SK-N-SH (cell line): ENCODE results near the gene NUDT14. TPM values are rescaled to one million over a fixed set of nuclear protein-coding genes. Genes with fewer than 3 reads are reported as not detected.

Experiments used
- CTCF ChIA-PET: fragments of 300-600, 350-600 bp; formaldehyde crosslinking; extraction: SDS; loops from one replicate; lab custom pipeline; 2021; lab: Yijun Ruan, JAX
- POLR2A ChIA-PET: fragments of 350-600 bp; sonication (Branson Sonifier 250); formaldehyde crosslinking; extraction: SDS; loops from one replicate; lab custom pipeline; 2020; ENCODE audit warnings: antibody characterized with exemption, inconsistent platforms; lab: Yijun Ruan, JAX
- DNase-seq: peaks from one replicate; pipeline ENCODE4 v3.0.0; 2012
- H2AFZ ChIP-seq: fragments of 200-600 bp; sonication (generic); 2 replicates; pipeline ENCODE4 v1.8.1; 2016; ENCODE audit warnings: antibody characterized with exemption, mild to moderate bottlenecking, low read depth
- H3F3A ChIP-seq: fragments of 200-600 bp; sonication (generic); replicated peaks from 2 replicates; pipeline ENCODE3; 2016; ENCODE audit warnings: antibody characterized with exemption, mild to moderate bottlenecking; ENCODE audit not compliant: insufficient read depth
- H3K27ac ChIP-seq, 2 experiments: fragments of 200-500 bp in 1 of 2; fragments of 200-600 bp in 1 of 2; sonication (Bioruptor generic) in 1 of 2; sonication (generic), shearing (Covaris generic) in 1 of 2; 2 replicates each; pipeline versions ENCODE4 v1.5.1 to v1.6.1; 2014 to 2016; ENCODE audit warnings: low read depth in 2 of 2, inconsistent platforms in 1 of 2, low read length in 1 of 2, mild to moderate bottlenecking in 1 of 2, mixed read lengths in 1 of 2
- H3K27me3 ChIP-seq: fragments of 200-600 bp; sonication (generic), shearing (Covaris generic); 2 replicates; pipeline ENCODE4 v1.6.1; 2016; ENCODE audit warnings: mixed run types; ENCODE audit not compliant: insufficient read depth
- H3K36me3 ChIP-seq, 2 experiments: fragments of 200-500 bp in 1 of 2; fragments of 200-600 bp in 1 of 2; sonication (Bioruptor generic) in 1 of 2; sonication (generic) in 1 of 2; replicated peaks in 1 of 2; 2 replicates each; pipeline versions ENCODE3 to v1.5.1; 2014 to 2016; ENCODE audit warnings: low read length in 1 of 2, mild to moderate bottlenecking in 1 of 2; ENCODE audit not compliant: insufficient read depth in 2 of 2, control insufficient read depth in 1 of 2
- H3K4me1 ChIP-seq, 2 experiments: fragments of 200-500 bp in 1 of 2; fragments of 200-600 bp in 1 of 2; sonication (Bioruptor generic) in 1 of 2; sonication (generic), shearing (Covaris generic) in 1 of 2; 2 replicates each; pipeline versions ENCODE4 v1.5.1 to v1.6.1; 2014 to 2016; ENCODE audit warnings: low read depth in 1 of 2, low read length in 1 of 2, mixed run types in 1 of 2; ENCODE audit not compliant: insufficient read depth in 2 of 2, control insufficient read depth in 1 of 2
- H3K4me2 ChIP-seq: fragments of 200-600 bp; sonication (generic), shearing (Covaris generic); 2 replicates; pipeline ENCODE4 v1.6.1; 2017; ENCODE audit warnings: mixed run types
- H3K4me3 ChIP-seq, 2 experiments: fragments of 200-500 bp in 1 of 2; fragments of 200-600 bp in 1 of 2; sonication (Bioruptor generic) in 1 of 2; sonication (generic), shearing (Covaris generic) in 1 of 2; 2 replicates each; pipeline versions ENCODE4 v1.5.1 to v1.8.1; 2014 to 2016; ENCODE audit warnings: low read depth in 2 of 2, inconsistent platforms in 1 of 2, low read length in 1 of 2, mild to moderate bottlenecking in 1 of 2, mixed read lengths in 1 of 2, moderate library complexity in 1 of 2
- H3K79me2 ChIP-seq: fragments of 200-600 bp; sonication (generic); 2 replicates; pipeline ENCODE4 v1.8.1; 2017; ENCODE audit warnings: mild to moderate bottlenecking; ENCODE audit not compliant: insufficient read depth
- H3K9ac ChIP-seq: fragments of 200-600 bp; sonication (generic); 2 replicates; pipeline ENCODE4 v1.6.1; 2017; ENCODE audit warnings: mixed run types
- H3K9me2 ChIP-seq: fragments of 200-600 bp; sonication (generic); 2 replicates; pipeline ENCODE4 v1.6.1; 2017; ENCODE audit warnings: mixed run types
- H3K9me3 ChIP-seq: fragments of 200-600 bp; sonication (generic); 2 replicates; pipeline ENCODE4 v1.6.1; 2017; ENCODE audit warnings: mixed run types, mild to moderate bottlenecking, moderate library complexity
- H4K20me1 ChIP-seq: fragments of 200-600 bp; sonication (generic); 2 replicates; pipeline ENCODE4 v1.6.1; 2017; ENCODE audit warnings: mild to moderate bottlenecking, mixed run types; ENCODE audit not compliant: insufficient read depth
- CHD2 ChIP-seq: fragments of 150-350 bp; IDR thresholded peaks from 2 replicates; pipeline ENCODE4 v1.6.1; 2018; ENCODE audit warnings: low read length; ENCODE audit not compliant: partially characterized antibody
- EP300 ChIP-seq, 2 experiments: IDR thresholded peaks; 2 replicates each; pipeline versions ENCODE4 v1.4.0 to v1.6.1; 2012; ENCODE audit warnings: borderline replicate concordance in 1 of 2, low read depth in 1 of 2, low read length in 1 of 2
- EZH2phosphoT487 ChIP-seq: fragments of 200-600 bp; sonication (generic); IDR thresholded peaks from 2 replicates; pipeline ENCODE4 v1.6.1; 2017; ENCODE audit warnings: low read depth, mixed run types, mild to moderate bottlenecking, antibody characterized with exemption, moderate library complexity, borderline replicate concordance
- FOSL2 ChIP-seq: IDR thresholded peaks from 2 replicates; pipeline ENCODE4 v1.4.0; 2012; ENCODE audit warnings: low read depth, mild to moderate bottlenecking, moderate library complexity, borderline replicate concordance
- FOXJ3 ChIP-seq: sonication (generic); formaldehyde crosslinking; IDR thresholded peaks from 2 replicates; pipeline ENCODE4 v1.5.1; 2020; ENCODE audit warnings: mild to moderate bottlenecking, missing genetic modification reagents
- GATA2 ChIP-seq: sonication (generic); formaldehyde crosslinking; IDR thresholded peaks from 2 replicates; pipeline ENCODE4 v1.5.0; 2020; ENCODE audit warnings: mild to moderate bottlenecking, missing genetic modification reagents
- MEF2A ChIP-seq: IDR thresholded peaks from 2 replicates; pipeline ENCODE4 v1.4.0; 2012; ENCODE audit warnings: low read depth, borderline replicate concordance
- NRF1 ChIP-seq: IDR thresholded peaks from 2 replicates; pipeline ENCODE4 v1.6.1; 2012; ENCODE audit warnings: low read depth, mild to moderate bottlenecking, low read length
- RAD21 ChIP-seq: IDR thresholded peaks from 2 replicates; pipeline ENCODE4 v1.6.1; 2012; ENCODE audit warnings: mild to moderate bottlenecking, low read length
- RFX5 ChIP-seq: IDR thresholded peaks from 2 replicates; pipeline ENCODE4 v1.6.1; 2012; ENCODE audit warnings: mild to moderate bottlenecking, improper control_type of control experiment, low read length
- RXRA ChIP-seq: IDR thresholded peaks from 2 replicates; pipeline ENCODE4 v1.4.0; 2012; ENCODE audit warnings: low read depth, mild to moderate bottlenecking, borderline replicate concordance
- SMC3 ChIP-seq: IDR thresholded peaks from 2 replicates; pipeline ENCODE4 v1.6.1; 2012; ENCODE audit warnings: low read depth, low read length, improper control_type of control experiment
- TAF1 ChIP-seq: IDR thresholded peaks from 2 replicates; pipeline ENCODE4 v1.6.1; 2012; ENCODE audit warnings: low read depth, mild to moderate bottlenecking, low read length, moderate library complexity, borderline replicate concordance
- TCF12 ChIP-seq: IDR thresholded peaks from 2 replicates; pipeline ENCODE4 v1.4.0; 2012
- TEAD4 ChIP-seq: IDR thresholded peaks from 2 replicates; pipeline ENCODE4 v1.4.0; 2012; ENCODE audit warnings: mild to moderate bottlenecking, borderline replicate concordance; ENCODE audit not compliant: insufficient read depth
- WGBS: methylation state at CpG from one replicate; pipeline ENCODE4 v1.1.6; 2017; ENCODE audit warnings: low lambda C conversion rate; 5-methylcytosine and 5-hydroxymethylcytosine counted together
- polyA plus RNA-seq, 3 experiments: library from polyadenylated mRNA; depleted of rRNA; stranded (reverse); fragments of >200 nt; gene quantifications; 2 replicates each; pipeline ENCODE4 v1.2.3, GENCODE V29; 2012
- TF ChIP-seq, protein P1 (sequence below): IDR thresholded peaks from 2 replicates; pipeline ENCODE4 v1.6.1; 2012; ENCODE audit warnings: mild to moderate bottlenecking, low read depth, low read length, moderate library complexity

NUDT14 gene
- polyA plus RNA-seq, 1 of the 3 experiments (the other 2 are of a cell fraction): 18.4 TPM

DNA sequence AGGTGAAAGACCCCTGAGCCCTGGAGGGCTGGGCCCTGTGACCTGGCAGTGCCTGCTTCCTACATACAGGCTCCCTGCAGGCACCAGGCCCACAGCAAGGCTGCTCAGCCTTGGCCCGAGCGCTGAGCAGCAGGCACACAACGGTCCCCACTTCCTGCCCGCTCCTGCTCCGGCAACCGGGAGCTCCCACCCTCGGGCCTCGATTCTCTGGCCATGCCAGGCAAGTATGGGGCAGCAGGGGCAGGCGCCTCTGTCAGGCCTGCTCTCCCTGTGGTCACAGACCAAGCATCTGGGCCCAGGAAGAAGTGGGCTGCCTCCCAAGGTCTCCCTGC lies 30.6 kb upstream of the NUDT14 start:
- no peak overlapping the region for H2AFZ ChIP-seq
- no peaks in the 10 kb centered on the region for H4K20me1 ChIP-seq
- H3K4me1 ChIP-seq: peaks cover 0 to 78% of the 10 kb centered on the region in 2 experiments; a peak in 1 of 4 replicates
- peaks cover 0 to 14% of the 10 kb centered on the region in 2 experiments for H3K36me3 ChIP-seq
- H3K27me3 ChIP-seq: no peaks in the 10 kb centered on the region
- ChIA-PET POLR2A (no interaction called here), CTCF (interaction anchor here (0.8 to 3.3 kb wide), 4 partner anchors 8 to 75 kb away, joined by 3 to 24 read pairs (median 3); no protein-coding TSS in a partner anchor)
- DNase-seq: no peak
- no peak overlapping the region for H3K4me3 ChIP-seq
- H3K9me3 ChIP-seq: no peaks in the 10 kb centered on the region
- H3K79me2 ChIP-seq: no peaks in the 10 kb centered on the region
- no peak overlapping the region for H3K9ac ChIP-seq
- WGBS: 20% methylated on average over 1 of the region's 9 CpGs
- H3K9me2 ChIP-seq: no peaks in the 10 kb centered on the region
- no peaks in the 10 kb centered on the region for H3F3A ChIP-seq
- TF ChIP-seq RXRA (no peak), TAF1 (no peak), RFX5 (no peak), EZH2phosphoT487 (no peak), GATA2 (CRISPR knock-in tag) (no peak), MEF2A (no peak), TCF12 (no peak), FOSL2 (no peak), EP300 (IDR thresholded peaks at IDR 0.05; ENCODE audit: borderline replicate concordance in 1 of 2, low read depth in 1 of 2, low read length in 1 of 2) (no peak), RAD21 (no peak), CHD2 (no peak), NRF1 (no peak), FOXJ3 (CRISPR knock-in tag) (no peak), SMC3 (no peak), TEAD4 (no peak)
- TF ChIP-seq, protein P1, sequence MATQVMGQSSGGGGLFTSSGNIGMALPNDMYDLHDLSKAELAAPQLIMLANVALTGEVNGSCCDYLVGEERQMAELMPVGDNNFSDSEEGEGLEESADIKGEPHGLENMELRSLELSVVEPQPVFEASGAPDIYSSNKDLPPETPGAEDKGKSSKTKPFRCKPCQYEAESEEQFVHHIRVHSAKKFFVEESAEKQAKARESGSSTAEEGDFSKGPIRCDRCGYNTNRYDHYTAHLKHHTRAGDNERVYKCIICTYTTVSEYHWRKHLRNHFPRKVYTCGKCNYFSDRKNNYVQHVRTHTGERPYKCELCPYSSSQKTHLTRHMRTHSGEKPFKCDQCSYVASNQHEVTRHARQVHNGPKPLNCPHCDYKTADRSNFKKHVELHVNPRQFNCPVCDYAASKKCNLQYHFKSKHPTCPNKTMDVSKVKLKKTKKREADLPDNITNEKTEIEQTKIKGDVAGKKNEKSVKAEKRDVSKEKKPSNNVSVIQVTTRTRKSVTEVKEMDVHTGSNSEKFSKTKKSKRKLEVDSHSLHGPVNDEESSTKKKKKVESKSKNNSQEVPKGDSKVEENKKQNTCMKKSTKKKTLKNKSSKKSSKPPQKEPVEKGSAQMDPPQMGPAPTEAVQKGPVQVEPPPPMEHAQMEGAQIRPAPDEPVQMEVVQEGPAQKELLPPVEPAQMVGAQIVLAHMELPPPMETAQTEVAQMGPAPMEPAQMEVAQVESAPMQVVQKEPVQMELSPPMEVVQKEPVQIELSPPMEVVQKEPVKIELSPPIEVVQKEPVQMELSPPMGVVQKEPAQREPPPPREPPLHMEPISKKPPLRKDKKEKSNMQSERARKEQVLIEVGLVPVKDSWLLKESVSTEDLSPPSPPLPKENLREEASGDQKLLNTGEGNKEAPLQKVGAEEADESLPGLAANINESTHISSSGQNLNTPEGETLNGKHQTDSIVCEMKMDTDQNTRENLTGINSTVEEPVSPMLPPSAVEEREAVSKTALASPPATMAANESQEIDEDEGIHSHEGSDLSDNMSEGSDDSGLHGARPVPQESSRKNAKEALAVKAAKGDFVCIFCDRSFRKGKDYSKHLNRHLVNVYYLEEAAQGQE: no peak
- peak overlapping the region in 1 of 2 experiments; percentile 74; a peak in 1 of 4 replicates for H3K27ac ChIP-seq
- H3K4me2 ChIP-seq: no peak overlapping the region
